Measurements from ENCODE around the gene TIMM29.

TIMM29 gene

GRCh38 chr19:10884274-10884673, 44.3 kb upstream of the TIMM29 start:
- peak; percentile 87 for ATAC-seq
- TF ChIP-seq BACH2 (CRISPR knock-in tag; IDR thresholded peaks at IDR 0.05; ENCODE audit: borderline replicate concordance) (no peak), ISL1 (CRISPR knock-in tag; IDR thresholded peaks at IDR 0.05) (no peak), ZFP3 (CRISPR knock-in tag; IDR thresholded peaks at IDR 0.05) (no peak), ZC3H10 (CRISPR knock-in tag; IDR thresholded peaks at IDR 0.05) (no peak), SNAI2 (CRISPR knock-in tag; IDR thresholded peaks at IDR 0.05) (no peak), TSHZ2 (CRISPR knock-in tag; IDR thresholded peaks at IDR 0.05) (no peak), ZFP30 (CRISPR knock-in tag; IDR thresholded peaks at IDR 0.05) (no peak), PPARA (CRISPR knock-in tag; IDR thresholded peaks at IDR 0.05; ENCODE audit: borderline replicate concordance) (no peak), CSRNP3 (CRISPR knock-in tag; IDR thresholded peaks at IDR 0.05) (no peak), ZNF8 (CRISPR knock-in tag; IDR thresholded peaks at IDR 0.05) (no peak)

GRCh38 chr19:10885201-10886169, 43.1 kb upstream of the TIMM29 start:
- TF ChIP-seq CSDC2 (CRISPR knock-in tag; IDR thresholded peaks at IDR 0.05) (no peak), RARB (CRISPR knock-in tag; IDR thresholded peaks at IDR 0.05) (no peak), TOX (CRISPR knock-in tag; IDR thresholded peaks at IDR 0.05; ENCODE audit: borderline replicate concordance) (no peak), ZNF70 (CRISPR knock-in tag; IDR thresholded peaks at IDR 0.05) (no peak), OSR1 (CRISPR knock-in tag; IDR thresholded peaks at IDR 0.05) (no peak), SNAI2 (CRISPR knock-in tag; IDR thresholded peaks at IDR 0.05) (no peak), ARNTL (CRISPR knock-in tag; IDR thresholded peaks at IDR 0.05; ENCODE audit: borderline replicate concordance, low read depth) (no peak), ISL1 (CRISPR knock-in tag; IDR thresholded peaks at IDR 0.05) (no peak), POU6F1 (CRISPR knock-in tag; IDR thresholded peaks at IDR 0.05; ENCODE audit: borderline replicate concordance, low read depth) (no peak)
- ATAC-seq, result no peak; the same call in 2 of the 3 replicates

GRCh38 chr19:10887616-10888367, 40.8 kb upstream of the TIMM29 start:
- TF ChIP-seq PPARA (CRISPR knock-in tag; IDR thresholded peaks at IDR 0.05; ENCODE audit: borderline replicate concordance), result no peak
- no peak for TF ChIP-seq CSDC2 (CRISPR knock-in tag; IDR thresholded peaks at IDR 0.05)
- TF ChIP-seq PATZ1 (CRISPR knock-in tag; IDR thresholded peaks at IDR 0.05; ENCODE audit: borderline replicate concordance), result no peak
- TF ChIP-seq ARNTL (CRISPR knock-in tag; IDR thresholded peaks at IDR 0.05; ENCODE audit: borderline replicate concordance, low read depth), result no peak
- TF ChIP-seq TCF4 (CRISPR knock-in tag; IDR thresholded peaks at IDR 0.05; ENCODE audit: borderline replicate concordance), result no peak
- no peak for TF ChIP-seq ZNF8 (CRISPR knock-in tag; IDR thresholded peaks at IDR 0.05)
- TF ChIP-seq ZFP3 (CRISPR knock-in tag; IDR thresholded peaks at IDR 0.05), result no peak
- TF ChIP-seq ESRRG (CRISPR knock-in tag; IDR thresholded peaks at IDR 0.05), result no peak
- no peak for TF ChIP-seq CSRNP3 (CRISPR knock-in tag; IDR thresholded peaks at IDR 0.05)
- no peak for TF ChIP-seq BACH2 (CRISPR knock-in tag; IDR thresholded peaks at IDR 0.05; ENCODE audit: borderline replicate concordance)
- TF ChIP-seq TSHZ2 (CRISPR knock-in tag; IDR thresholded peaks at IDR 0.05), result no peak
- no peak for TF ChIP-seq ZFP30 (CRISPR knock-in tag; IDR thresholded peaks at IDR 0.05)
- no peak for TF ChIP-seq TOX (CRISPR knock-in tag; IDR thresholded peaks at IDR 0.05; ENCODE audit: borderline replicate concordance)
- no peak for TF ChIP-seq RARB (CRISPR knock-in tag; IDR thresholded peaks at IDR 0.05)
- TF ChIP-seq ZNF565 (CRISPR knock-in tag; conservative IDR thresholded peaks at IDR 0.05; ENCODE audit: low read depth), result no peak
- ATAC-seq, result peak; percentile 23; the same call in 2 of the 3 replicates
